SK-N-SH treated with all-trans-retinoic acid at 6 μM for 48 hours (cell line): ENCODE measurements around the gene SKAP2.
"Not testable (repeated sequence)": the region's sequence is repeated elsewhere in the genome, so short reads cannot be mapped to it uniquely, and the experiment has no call there.

Source experiments
- ATAC-seq: fragments of 200-7000 bp; cut with Tn5 transposase; 3 replicates; pipeline ENCODE4 v1.9.1; 2020; ENCODE audit warnings: mild to moderate bottlenecking, moderate library complexity
- BACH2 ChIP-seq: fragments of 250-450 bp; sonication (Bioruptor Pico); IDR thresholded peaks from 2 replicates; pipeline ENCODE4 v1.9.0; 2021; ENCODE audit warnings: mild to moderate bottlenecking, borderline replicate concordance
- CREB5 ChIP-seq: fragments of 250-450 bp; sonication (Bioruptor Pico); IDR thresholded peaks from 2 replicates; pipeline ENCODE4 v1.5.1; 2020; ENCODE audit warnings: low read depth, mild to moderate bottlenecking, moderate library complexity
- CSDC2 ChIP-seq: fragments of 250-450 bp; sonication (Bioruptor Pico); IDR thresholded peaks from 2 replicates; pipeline ENCODE4 v1.5.0; 2020; ENCODE audit warnings: mild to moderate bottlenecking, moderate library complexity
- ESRRG ChIP-seq: fragments of 250-450 bp; sonication (Bioruptor Pico); IDR thresholded peaks from 2 replicates; pipeline ENCODE4 v1.6.1; 2021; ENCODE audit warnings: mild to moderate bottlenecking
- GLIS3 ChIP-seq: fragments of 250-450 bp; sonication (Bioruptor Pico); IDR thresholded peaks from 2 replicates; pipeline ENCODE4 v1.5.0; 2020; ENCODE audit warnings: mild to moderate bottlenecking, moderate library complexity
- OSR1 ChIP-seq: fragments of 250-450 bp; sonication (Bioruptor Pico); IDR thresholded peaks from 2 replicates; pipeline ENCODE4 v1.8.0; 2022; ENCODE audit warnings: moderate library complexity, mild to moderate bottlenecking, inconsistent platforms
- PATZ1 ChIP-seq: fragments of 250-450 bp; sonication (Bioruptor Pico); IDR thresholded peaks from 2 replicates; pipeline ENCODE4 v1.8.0; 2020; ENCODE audit warnings: mild to moderate bottlenecking, moderate library complexity, borderline replicate concordance
- POU6F1 ChIP-seq: fragments of 250-450 bp; sonication (Bioruptor Pico); IDR thresholded peaks from 2 replicates; pipeline ENCODE4 v1.8.0; 2021; ENCODE audit warnings: low read depth, mild to moderate bottlenecking, moderate library complexity, borderline replicate concordance
- PPARA ChIP-seq: fragments of 250-450 bp; sonication (Bioruptor Pico); IDR thresholded peaks from 2 replicates; pipeline ENCODE4 v1.5.0; 2020; ENCODE audit warnings: mild to moderate bottlenecking, borderline replicate concordance
- RARB ChIP-seq: fragments of 250-450 bp; sonication (Bioruptor Pico); IDR thresholded peaks from 2 replicates; pipeline ENCODE4 v1.8.0; 2021; ENCODE audit warnings: mild to moderate bottlenecking, moderate library complexity
- SNAI2 ChIP-seq: fragments of 250-450 bp; sonication (Bioruptor Pico); IDR thresholded peaks from 2 replicates; pipeline ENCODE4 v1.5.0; 2020; ENCODE audit warnings: mild to moderate bottlenecking, moderate library complexity
- TOX ChIP-seq: fragments of 250-450 bp; sonication (Bioruptor Pico); IDR thresholded peaks from 2 replicates; pipeline ENCODE4 v1.8.0; 2021; ENCODE audit warnings: mild to moderate bottlenecking, moderate library complexity, borderline replicate concordance
- TSHZ2 ChIP-seq: fragments of 250-450 bp; sonication (Bioruptor Pico); IDR thresholded peaks from 2 replicates; pipeline ENCODE4 v1.5.0; 2020; ENCODE audit warnings: mild to moderate bottlenecking, moderate library complexity
- ZFP30 ChIP-seq: fragments of 450-650 bp; formaldehyde crosslinking; IDR thresholded peaks from 2 replicates; pipeline ENCODE4 v1.5.0; 2022; ENCODE audit warnings: mild to moderate bottlenecking, moderate library complexity
- ZNF565 ChIP-seq: fragments of 450-650 bp; formaldehyde crosslinking; conservative IDR thresholded peaks from 2 replicates; pipeline ENCODE4 v1.5.0; 2020; ENCODE audit warnings: low read depth, mild to moderate bottlenecking, moderate library complexity
- ZNF70 ChIP-seq: fragments of 450-650 bp; formaldehyde crosslinking; IDR thresholded peaks from 2 replicates; pipeline ENCODE4 v1.5.0; 2020; ENCODE audit warnings: mild to moderate bottlenecking, moderate library complexity
- ZNF8 ChIP-seq: fragments of 450-650 bp; formaldehyde crosslinking; IDR thresholded peaks from 2 replicates; pipeline ENCODE4 v1.5.0; 2020; ENCODE audit warnings: mild to moderate bottlenecking, moderate library complexity

SKAP2 gene

GRCh38 chr7:26841003-26841739 lies 23.2 kb downstream of the SKAP2 start:
- no peak for TF ChIP-seq BACH2 (CRISPR knock-in tag)
- no peak for TF ChIP-seq ZNF70 (CRISPR knock-in tag)
- no peak for TF ChIP-seq TSHZ2
- TF ChIP-seq GLIS3: no peak
- TF ChIP-seq OSR1 (CRISPR knock-in tag): no peak
- TF ChIP-seq SNAI2: no peak
- TF ChIP-seq ZNF565 (CRISPR knock-in tag): no peak
- TF ChIP-seq TOX: no peak
- TF ChIP-seq CREB5: no peak
- no peak for ATAC-seq

GRCh38 chr7:26836793-26837192 lies 27.6 kb downstream of the SKAP2 start:
- not testable (repeated sequence) for ATAC-seq

GRCh38 chr7:26815426-26815825 lies 49.0 kb downstream of the SKAP2 start:
- no peak for TF ChIP-seq TOX
- TF ChIP-seq ZFP30 (CRISPR knock-in tag): no peak
- no peak for TF ChIP-seq ZNF8 (CRISPR knock-in tag)
- no peak for TF ChIP-seq POU6F1 (CRISPR knock-in tag)
- TF ChIP-seq BACH2 (CRISPR knock-in tag): no peak
- TF ChIP-seq CREB5: no peak
- no peak; the same call in 1 of the 2 replicates for TF ChIP-seq ZNF70 (CRISPR knock-in tag)
- TF ChIP-seq TSHZ2: no peak
- TF ChIP-seq PPARA (CRISPR knock-in tag): no peak
- TF ChIP-seq SNAI2: no peak
- no peak for TF ChIP-seq RARB (CRISPR knock-in tag)
- no peak for TF ChIP-seq CSDC2
- TF ChIP-seq PATZ1 (CRISPR knock-in tag): no peak
- TF ChIP-seq ESRRG (CRISPR knock-in tag): no peak
- no peak for ATAC-seq
